ENCODE data around the gene BIN1.
A peak's percentile ranks its signal among the peaks of the same experiment; 100 is the strongest.

DNA sequence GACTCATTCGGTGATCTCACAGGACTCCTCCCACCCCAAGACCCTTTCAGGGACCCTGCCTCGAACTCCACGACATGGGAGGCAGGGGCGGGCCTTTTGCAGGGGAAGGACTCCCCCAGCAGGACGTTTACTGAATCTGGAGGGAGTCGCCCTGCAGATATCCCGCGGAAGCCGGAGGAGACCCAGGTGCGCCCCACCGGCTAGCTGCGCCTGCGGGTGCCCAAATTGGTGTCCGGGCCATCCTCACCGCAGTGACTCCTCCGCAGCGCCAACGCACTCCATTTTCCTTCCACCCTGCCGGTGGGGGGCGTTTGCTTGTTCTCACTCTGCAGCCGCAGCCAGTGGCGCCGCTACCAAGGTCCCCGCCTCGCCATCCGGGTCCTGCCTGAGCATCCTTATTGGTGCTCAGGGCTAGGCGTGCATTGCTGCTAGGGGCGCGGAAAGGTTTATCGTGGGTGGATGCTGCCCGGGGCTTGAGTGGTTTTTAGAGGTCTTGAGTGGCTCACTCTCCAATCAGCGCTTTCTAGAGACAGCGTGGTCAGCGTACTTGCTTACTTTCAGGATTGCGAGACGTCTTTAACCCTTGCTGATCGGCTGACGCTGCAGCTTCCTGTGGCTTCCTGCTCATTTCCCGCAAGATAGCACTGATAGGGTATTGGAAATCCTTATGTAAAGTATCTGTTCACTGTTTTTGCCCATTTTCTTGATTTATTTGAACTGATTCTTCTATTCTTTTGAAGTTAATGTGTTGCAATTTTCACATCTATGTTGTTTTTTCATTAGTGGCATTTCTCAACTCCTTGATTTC, 81.4 kb downstream of the BIN1 start:
- TF ChIP-seq, protein P1, sequence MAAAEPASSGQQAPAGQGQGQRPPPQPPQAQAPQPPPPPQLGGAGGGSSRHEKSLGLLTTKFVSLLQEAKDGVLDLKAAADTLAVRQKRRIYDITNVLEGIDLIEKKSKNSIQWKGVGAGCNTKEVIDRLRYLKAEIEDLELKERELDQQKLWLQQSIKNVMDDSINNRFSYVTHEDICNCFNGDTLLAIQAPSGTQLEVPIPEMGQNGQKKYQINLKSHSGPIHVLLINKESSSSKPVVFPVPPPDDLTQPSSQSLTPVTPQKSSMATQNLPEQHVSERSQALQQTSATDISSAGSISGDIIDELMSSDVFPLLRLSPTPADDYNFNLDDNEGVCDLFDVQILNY (CRISPR knock-in tag; IDR thresholded peaks at IDR 0.05) = no peak
- TF ChIP-seq MAX (CRISPR knock-in tag; IDR thresholded peaks at IDR 0.05) = no peak
- TF ChIP-seq CTCF (IDR thresholded peaks at IDR 0.05) = 0 out of 2 replicates have a peak, but pooled peaks have one; percentile 30
- TF ChIP-seq ZNF219 (CRISPR knock-in tag; IDR thresholded peaks at IDR 0.05; ENCODE audit: borderline replicate concordance) = no peak
